ENCODE results near the gene HSPA12B. TPM values are rescaled to one million over a fixed set of nuclear protein-coding genes. Genes with fewer than 3 reads are reported as not detected.

Gene HSPA12B
- total and polyA plus RNA-seq, 2 of the 13 experiments (the other 11 are each of a cell fraction or from before 2014, with no cell fraction given): 0.01 TPM; not detected in 1

GRCh38 chr20:3749689-3750531 lies 17.4 kb downstream of the HSPA12B start (continued):
- TF ChIP-seq ZNF710 (CRISPR knock-in tag; IDR thresholded peaks at IDR 0.05; ENCODE audit: borderline replicate concordance) (peak; percentile 63; the same call in 1 of the 2 replicates), ZNF292 (CRISPR knock-in tag; IDR thresholded peaks at IDR 0.05; ENCODE audit: borderline replicate concordance, low read depth) (peak; percentile 36; the same call in 1 of the 2 replicates), DMAP1 (CRISPR knock-in tag; IDR thresholded peaks at IDR 0.05) (no peak), RBFOX2 (IDR thresholded peaks at IDR 0.05; ENCODE audit: low read depth, low read length) (peak; percentile 53), TFDP1 (CRISPR knock-in tag; IDR thresholded peaks at IDR 0.05; ENCODE audit: borderline replicate concordance) (no peak), IKZF4 (CRISPR knock-in tag; IDR thresholded peaks at IDR 0.05; ENCODE audit: borderline replicate concordance, low read depth, not compliant biosample characterization) (peak; percentile 89), PHF8 (CRISPR knock-in tag; IDR thresholded peaks at IDR 0.05) (peak; percentile 23; the same call in 1 of the 2 replicates), HCFC1 (IDR thresholded peaks at IDR 0.05; ENCODE audit: low read depth, low read length) (no peak), KDM3A (CRISPR knock-in tag; IDR thresholded peaks at IDR 0.05; ENCODE audit: low read depth) (peak; percentile 57; the same call in 1 of the 2 replicates), ZBED4 (CRISPR knock-in tag; IDR thresholded peaks at IDR 0.05; ENCODE audit: borderline replicate concordance) (peak; percentile 38; the same call in 1 of the 2 replicates), ATF5 (CRISPR knock-in tag; IDR thresholded peaks at IDR 0.05; ENCODE audit: low read depth) (0 out of 2 replicates have a peak, but pooled peaks have one; percentile 23), ZNF704 (CRISPR knock-in tag; IDR thresholded peaks at IDR 0.05; ENCODE audit: borderline replicate concordance) (no peak), ZNF251 (CRISPR knock-in tag; IDR thresholded peaks at IDR 0.05) (no peak), BRD4 (CRISPR knock-in tag; IDR thresholded peaks at IDR 0.05) (peak; percentile 59; the same call in 1 of the 2 replicates), HNF4G (IDR thresholded peaks at IDR 0.05; ENCODE audit: borderline replicate concordance, low read depth, low read length) (0 out of 2 replicates have a peak, but pooled peaks have one; percentile 18), HNF4G (CRISPR knock-in tag; IDR thresholded peaks at IDR 0.05; ENCODE audit: borderline replicate concordance, low read depth) (no peak; the same call in 1 of the 2 replicates), SSRP1 (CRISPR knock-in tag; IDR thresholded peaks at IDR 0.05) (no peak), HOXA5 (CRISPR knock-in tag; IDR thresholded peaks at IDR 0.05) (peak; percentile 69; the same call in 1 of the 2 replicates), GLI4 (CRISPR knock-in tag; IDR thresholded peaks at IDR 0.05; ENCODE audit: borderline replicate concordance) (no peak)

Measured in HepG2 (cell line).